Keratinocyte (primary cell): Measurements from ENCODE around the gene ITGB5. TPM values are rescaled to one million over a fixed set of nuclear protein-coding genes. Genes with fewer than 3 reads are reported as not detected.
A peak's percentile ranks its signal among the peaks of the same experiment; 100 is the strongest.

ENCODE experiments used
- DNase-seq: peaks from one replicate; pipeline ENCODE4 v3.0.0-alpha.2; 2011; ENCODE audit warnings: low read depth, missing footprints, low spot score
- FAIRE-seq: peaks from 2 replicates; lab custom pipeline; 2011; peaks lifted over from hg19 to GRCh38; lab: Jason Lieb, UNC
- H2AFZ ChIP-seq: 2 replicates; pipeline ENCODE4 v1.6.0; 2012; ENCODE audit warnings: low read length, control low read depth, inconsistent platforms; ENCODE audit not compliant: control insufficient read depth
- H3K27ac ChIP-seq: 2 replicates; pipeline ENCODE4 v1.5.1; 2011; ENCODE audit warnings: low read length; ENCODE audit not compliant: control insufficient read depth, insufficient read depth
- H3K27me3 ChIP-seq: 3 replicates; pipeline ENCODE4 v1.6.0; 2011; ENCODE audit warnings: low read length; ENCODE audit not compliant: control insufficient read depth, insufficient read depth; ENCODE audit errors: extremely low read depth
- H3K36me3 ChIP-seq, 2 experiments: 2 replicates in 1 of 2; 3 replicates in 1 of 2; pipeline ENCODE4 v1.5.1; 2011; ENCODE audit warnings: low read length in 2 of 2, mild to moderate bottlenecking in 1 of 2; ENCODE audit not compliant: control insufficient read depth in 2 of 2, insufficient read depth in 2 of 2; ENCODE audit errors: extremely low read depth in 1 of 2
- H3K4me1 ChIP-seq: 3 replicates; pipeline ENCODE4 v1.5.1; 2011; ENCODE audit warnings: low read length; ENCODE audit not compliant: control insufficient read depth, insufficient read depth; ENCODE audit errors: extremely low read depth
- H3K4me2 ChIP-seq: 3 replicates; pipeline ENCODE4 v1.6.0; 2011; ENCODE audit warnings: low read depth, low read length; ENCODE audit not compliant: control insufficient read depth, insufficient read depth; ENCODE audit errors: extremely low read depth
- H3K4me3 ChIP-seq, 3 experiments: fragments of 200-600 bp in 1 of 3; sonication (generic) in 1 of 3; 2 replicates in 2 of 3; 3 replicates in 1 of 3; pipeline ENCODE4 v1.5.1; 2011 to 2016; ENCODE audit warnings: low read length in 3 of 3, mild to moderate bottlenecking in 3 of 3, control low read depth in 2 of 3, inconsistent platforms in 1 of 3, low read depth in 1 of 3, mixed read lengths in 1 of 3, mixed run types in 1 of 3, moderate library complexity in 1 of 3; ENCODE audit not compliant: control insufficient read depth in 2 of 3, insufficient read depth in 2 of 3; ENCODE audit errors: extremely low read depth in 1 of 3
- H3K79me2 ChIP-seq: 2 replicates; pipeline ENCODE4 v1.6.0; 2012; ENCODE audit warnings: low read length; ENCODE audit not compliant: control insufficient read depth, insufficient read depth
- H3K9ac ChIP-seq: 3 replicates; pipeline ENCODE4 v1.6.0; 2011; ENCODE audit warnings: low read length; ENCODE audit not compliant: control insufficient read depth, insufficient read depth; ENCODE audit errors: extremely low read depth
- H3K9me1 ChIP-seq: 3 replicates; pipeline ENCODE4 v1.6.0; 2011; ENCODE audit warnings: low read length; ENCODE audit not compliant: control insufficient read depth, insufficient read depth; ENCODE audit errors: extremely low read depth
- H3K9me3 ChIP-seq: 2 replicates; pipeline ENCODE4 v1.5.1; 2012; ENCODE audit warnings: low read depth, low read length; ENCODE audit not compliant: control insufficient read depth
- H4K20me1 ChIP-seq: 3 replicates; pipeline ENCODE4 v1.6.0; 2011; ENCODE audit warnings: low read length; ENCODE audit not compliant: control insufficient read depth, insufficient read depth; ENCODE audit errors: extremely low read depth
- CTCF ChIP-seq, 3 experiments: IDR thresholded peaks in 1 of 3; conservative IDR thresholded peaks in 1 of 3; optimal IDR thresholded peaks in 1 of 3; 2 replicates in 2 of 3; 3 replicates in 1 of 3; pipeline versions ENCODE3 to v1.5.1; 2011; ENCODE audit warnings: low read length in 3 of 3, mild to moderate bottlenecking in 3 of 3, moderate library complexity in 2 of 3, control low read depth in 1 of 3, inconsistent platforms in 1 of 3; ENCODE audit not compliant: insufficient read depth in 2 of 3; ENCODE audit errors: extremely low read depth in 1 of 3
- EZH2 ChIP-seq: IDR thresholded peaks from one replicate; pipeline ENCODE4 v1.6.1; 2012; ENCODE audit warnings: inconsistent platforms, mild to moderate bottlenecking, low read length, moderate library complexity
- dilution Hi-C: fragments of 300-500 bp; cut with MboI; formaldehyde crosslinking; loops from one replicate; pipeline ENCODE4 v1.7.0; 2020; ENCODE audit warnings: low sequenced_read_pairs; ENCODE audit not compliant: extremely low pct_ligation_motif_present
- polyA plus RNA-seq, 5 experiments: library from polyadenylated mRNA; depleted of rRNA in 3 of 5; stranded (reverse) in 3 of 5; stranded (forward) in 1 of 5; unstranded in 1 of 5; fragments of >200 nt; gene quantifications; 1 replicate in 1 of 5; 2 replicates in 3 of 5; 3 replicates in 1 of 5; pipeline versions ENCODE4 v1.2.1 to v1.2.3, GENCODE V29; 2011 to 2012; ENCODE audit warnings: missing spikeins in 2 of 5, low read depth in 1 of 5, low replicate concordance in 1 of 5

ITGB5 gene
- polyA plus RNA-seq, 1 donor (not counting 4 experiments of a cell fraction or from before 2014, with no cell fraction given), result 136 TPM

- Histone ChIP-seq H3K9me3 (no peaks in the 10 kb centered on the region), H3K27me3 (no peaks in the 10 kb centered on the region), H4K20me1 (no peaks in the 10 kb centered on the region), H3K9me1 (no peaks in the 10 kb centered on the region), H3K27ac (no peak overlapping the region), H3K36me3 (no peaks in the 10 kb centered on the region), H3K4me2 (no peak overlapping the region), H3K9ac (no peak overlapping the region), H2AFZ (no peak overlapping the region), H3K4me1 (peaks cover 10% of the 10 kb centered on the region), H3K79me2 (no peaks in the 10 kb centered on the region), H3K4me3 (no peak overlapping the region)
- dilution Hi-C loops, result no loop called here
- FAIRE-seq, result no peak
- TF ChIP-seq EZH2 (no peak), CTCF (optimal IDR thresholded peaks at IDR 0.05 in 1 of 3, IDR thresholded peaks at IDR 0.05 in 1 of 3, conservative IDR thresholded peaks at IDR 0.05 in 1 of 3; ENCODE audit: extremely low read depth in 1 of 3, insufficient read depth in 2 of 3, low read length in 3 of 3) (no peak)
- no peak for DNase-seq
Observed at GRCh38 chr3:124895756-124896155, 8.6 kb upstream of the ITGB5 start.

- TF ChIP-seq EZH2 (no peak), CTCF (optimal IDR thresholded peaks at IDR 0.05 in 1 of 3, IDR thresholded peaks at IDR 0.05 in 1 of 3, conservative IDR thresholded peaks at IDR 0.05 in 1 of 3; ENCODE audit: extremely low read depth in 1 of 3, insufficient read depth in 2 of 3, low read length in 3 of 3) (no peak)
- dilution Hi-C loops, result no loop called here
- Histone ChIP-seq H3K36me3 (no peaks in the 10 kb centered on the region), H3K27me3 (no peaks in the 10 kb centered on the region), H4K20me1 (no peaks in the 10 kb centered on the region), H3K4me3 (no peak overlapping the region), H3K79me2 (no peaks in the 10 kb centered on the region), H3K4me2 (no peak overlapping the region), H3K9me1 (no peaks in the 10 kb centered on the region), H3K4me1 (peaks cover 24% of the 10 kb centered on the region), H3K27ac (no peak overlapping the region), H3K9ac (no peak overlapping the region), H3K9me3 (no peaks in the 10 kb centered on the region), H2AFZ (no peak overlapping the region)
- FAIRE-seq (peak; percentile 67), DNase-seq (no peak)
Observed at GRCh38 chr3:124893526-124893925, 6.4 kb upstream of the ITGB5 start.
